HG02970 (cell line): ENCODE measurements around the gene TMEM92.
"Not testable (repeated sequence)": the region's sequence is repeated elsewhere in the genome, so short reads cannot be mapped to it uniquely, and the experiment has no call there.

Experiments
- ATAC-seq: cut with Tn5 transposase; IDR thresholded peaks from one replicate; pipeline ENCODE4 v1.9.1; 2021; ENCODE audit warnings: mild to moderate bottlenecking, moderate library complexity, moderate number of reproducible peaks; ENCODE audit not compliant: unreplicated experiment, low FRiP score

TMEM92 gene

GRCh38 chr17:50292465-50292864 lies 18.2 kb downstream of the TMEM92 start:
- ATAC-seq, result no peak

GRCh38 chr17:50295021-50295420 lies 20.8 kb downstream of the TMEM92 start:
- ATAC-seq, result no peak

GRCh38 chr17:50297407-50297865 lies 23.2 kb downstream of the TMEM92 start:
- no peak for ATAC-seq

DNA sequence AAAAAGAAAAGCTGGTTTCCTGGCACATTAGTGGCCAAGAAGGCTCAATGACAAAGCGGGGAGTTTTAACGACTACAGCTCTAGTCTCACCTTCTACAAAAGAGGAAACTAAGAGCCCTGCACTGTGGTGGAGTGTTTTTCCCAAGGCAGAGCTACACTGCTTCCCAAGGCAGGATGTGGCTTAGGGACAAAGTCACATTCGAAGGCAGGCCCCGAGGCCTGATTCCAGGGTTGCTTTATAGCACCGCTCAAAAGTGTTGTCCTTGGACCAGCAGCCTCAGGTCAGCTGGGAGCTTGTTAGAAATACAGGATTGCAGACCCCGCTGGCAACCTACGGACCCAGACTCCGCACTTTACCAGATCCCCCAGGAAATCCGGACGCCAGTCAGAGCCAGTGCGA lies 23.8 kb downstream of the TMEM92 start:
- no peak for ATAC-seq

DNA sequence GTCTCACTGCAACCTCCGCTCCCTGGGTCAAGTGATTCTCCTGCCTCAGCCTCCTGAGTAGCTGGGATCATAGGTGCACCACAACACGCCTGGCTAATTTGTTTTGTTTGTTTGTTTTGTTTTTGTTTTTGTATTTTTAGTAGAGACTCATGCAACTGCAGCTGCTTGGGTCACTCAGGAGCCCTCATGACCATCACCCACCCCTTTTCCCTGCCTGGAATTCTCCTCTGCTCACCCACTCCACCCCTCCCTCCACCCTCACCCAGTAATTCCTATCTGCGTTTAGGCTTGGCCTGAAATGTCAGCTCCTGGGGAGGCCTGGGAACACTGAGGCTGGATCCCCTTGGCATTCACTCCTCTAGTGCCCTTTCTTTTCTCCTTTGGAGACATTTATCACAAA lies 25.5 kb downstream of the TMEM92 start:
- ATAC-seq, result no peak

DNA sequence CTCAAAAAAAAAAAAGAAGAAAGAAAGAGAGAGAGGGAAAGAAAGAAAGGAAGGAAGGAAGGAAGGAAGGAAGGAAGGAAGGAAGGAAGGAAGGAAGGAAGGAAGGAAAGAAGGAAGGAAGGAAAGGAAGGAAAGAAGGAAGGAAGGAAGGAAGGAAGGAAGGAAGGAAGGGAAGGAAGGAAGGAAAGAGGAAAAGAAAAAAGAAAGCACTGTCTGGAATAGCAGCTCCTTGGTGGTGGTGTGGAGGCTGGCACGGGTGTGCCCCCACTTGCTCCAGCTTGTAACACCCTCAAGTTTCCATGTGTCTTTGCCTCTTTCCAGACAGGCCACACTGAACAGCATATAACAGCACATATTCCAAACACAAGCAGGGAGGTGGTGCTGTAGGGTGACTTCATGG lies 26.6 kb downstream of the TMEM92 start:
- ATAC-seq, result not testable (repeated sequence)

DNA sequence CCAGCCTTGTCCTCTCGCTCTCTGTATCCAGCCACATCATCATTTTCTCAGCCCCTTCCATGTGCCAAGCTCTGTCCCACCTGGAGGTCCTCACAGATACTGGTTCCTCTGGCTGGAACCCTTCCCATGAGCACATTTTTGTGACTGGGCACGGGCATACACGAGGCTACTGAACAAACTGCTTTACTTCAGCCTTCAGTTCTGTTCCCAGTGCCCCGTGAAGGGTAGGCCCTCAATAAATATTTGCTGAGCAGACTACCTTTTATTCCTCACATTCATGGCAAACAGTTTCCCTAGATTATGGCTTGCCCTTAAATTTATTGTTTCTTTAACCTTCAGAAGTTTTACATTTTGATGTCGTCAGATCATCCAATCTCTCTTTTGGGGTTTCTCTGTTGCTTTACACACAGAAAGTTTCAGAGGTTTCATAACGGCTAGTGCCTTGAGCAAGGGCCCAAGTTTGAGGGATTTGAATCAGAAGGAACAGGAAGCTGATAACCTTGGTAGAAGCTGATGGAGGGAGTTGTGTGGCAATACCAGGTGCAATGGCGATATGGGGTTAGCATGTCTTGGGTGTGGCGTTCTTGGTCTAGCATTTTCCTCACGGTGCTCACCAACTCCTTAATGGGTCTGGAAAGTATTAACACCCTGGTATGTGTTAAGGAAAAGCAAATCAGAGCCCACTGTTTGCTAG lies 27.8 kb downstream of the TMEM92 start:
- ATAC-seq, result no peak

GRCh38 chr17:50303051-50303450 lies 28.8 kb downstream of the TMEM92 start:
- no peak for ATAC-seq

- ATAC-seq, result no peak
Measured at GRCh38 chr17:50303596-50303995, 29.3 kb downstream of the TMEM92 start.

DNA sequence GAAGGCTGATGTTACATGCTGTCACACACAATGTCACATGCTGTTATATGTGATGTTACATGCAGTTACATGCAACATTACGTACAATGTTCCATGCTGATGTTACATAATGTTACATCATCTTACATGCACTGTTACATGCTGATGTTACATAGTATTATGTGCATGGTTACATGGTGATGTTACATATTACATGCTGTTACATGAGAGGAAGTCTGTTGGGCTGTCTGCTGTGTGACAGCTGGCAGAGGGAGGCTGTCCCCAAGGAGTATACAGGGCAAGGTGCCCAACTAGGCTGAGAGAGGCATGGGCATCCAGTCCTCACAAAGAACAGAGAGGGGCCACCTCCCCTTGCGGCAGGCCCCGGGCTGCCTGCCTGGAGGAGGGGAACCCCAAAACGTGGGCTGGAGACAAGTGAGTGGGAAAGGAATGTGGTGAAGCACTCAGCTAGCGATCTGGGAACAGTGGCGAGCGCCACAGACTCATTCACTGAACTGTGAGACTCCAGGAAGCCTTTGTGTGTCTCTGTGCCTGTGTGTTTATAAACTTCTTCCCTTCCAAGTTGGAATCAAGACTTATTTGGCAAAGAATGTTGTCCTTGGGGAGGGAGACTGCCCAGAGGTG lies 30.6 kb downstream of the TMEM92 start:
- no peak for ATAC-seq

DNA sequence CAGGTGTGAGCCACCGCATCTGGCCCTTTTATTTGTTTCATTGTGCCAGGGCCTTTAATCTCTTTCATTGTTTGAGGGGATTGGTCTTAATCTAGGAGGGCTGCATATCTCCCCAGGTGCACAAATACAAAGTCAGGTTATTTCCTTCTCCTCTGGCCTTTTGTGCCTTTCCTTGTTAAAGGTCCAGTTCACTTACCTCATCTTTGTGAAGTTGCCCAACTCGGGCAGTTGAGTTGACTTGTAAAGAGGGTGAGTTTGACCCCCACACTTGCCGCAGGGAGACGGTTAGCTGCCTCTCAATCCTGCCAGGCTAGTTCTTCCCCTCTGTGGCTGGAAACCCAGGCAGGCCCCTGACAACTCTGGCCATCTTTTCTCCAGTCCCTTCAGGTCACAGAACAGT lies 33.4 kb downstream of the TMEM92 start:
- no peak for ATAC-seq

DNA sequence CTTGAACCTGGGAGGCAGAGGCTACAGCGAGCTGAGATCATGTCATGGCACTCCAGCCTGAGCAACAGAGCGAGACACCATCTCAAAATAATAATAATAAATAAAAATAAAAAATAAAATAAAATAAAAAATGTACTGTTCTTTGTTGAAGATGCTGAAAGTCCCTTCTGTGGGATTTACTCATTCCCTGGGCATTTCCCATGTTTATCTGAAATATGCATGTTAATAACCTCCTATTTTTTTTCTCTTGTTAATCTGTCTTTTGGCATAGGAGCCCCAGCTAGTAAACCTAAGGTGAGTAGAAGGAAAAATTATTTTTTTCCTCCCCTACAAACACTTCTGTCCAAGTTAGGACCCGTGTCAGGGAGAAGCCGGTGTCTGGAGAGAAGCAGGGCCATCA lies 34.4 kb downstream of the TMEM92 start:
- ATAC-seq, result no peak

GRCh38 chr17:50310455-50311111 lies 36.3 kb downstream of the TMEM92 start:
- ATAC-seq, result no peak

DNA sequence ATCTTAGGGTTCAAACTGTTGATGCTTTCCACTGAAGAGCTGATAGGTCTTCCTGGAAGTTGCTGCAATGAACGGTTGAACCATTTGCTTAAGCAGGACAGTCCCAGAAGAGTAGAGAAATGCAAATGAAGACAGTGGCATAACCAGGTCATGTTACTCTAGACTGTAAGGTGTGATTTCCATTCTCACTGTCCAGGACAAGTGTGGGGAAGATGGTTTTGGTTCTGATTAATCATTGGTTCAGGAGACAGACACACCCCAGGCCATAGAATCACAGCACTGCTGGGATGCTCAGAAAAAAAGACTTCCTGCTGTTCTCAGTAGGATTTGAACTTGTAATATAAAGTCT lies 36.8 kb downstream of the TMEM92 start:
- ATAC-seq, result no peak

DNA sequence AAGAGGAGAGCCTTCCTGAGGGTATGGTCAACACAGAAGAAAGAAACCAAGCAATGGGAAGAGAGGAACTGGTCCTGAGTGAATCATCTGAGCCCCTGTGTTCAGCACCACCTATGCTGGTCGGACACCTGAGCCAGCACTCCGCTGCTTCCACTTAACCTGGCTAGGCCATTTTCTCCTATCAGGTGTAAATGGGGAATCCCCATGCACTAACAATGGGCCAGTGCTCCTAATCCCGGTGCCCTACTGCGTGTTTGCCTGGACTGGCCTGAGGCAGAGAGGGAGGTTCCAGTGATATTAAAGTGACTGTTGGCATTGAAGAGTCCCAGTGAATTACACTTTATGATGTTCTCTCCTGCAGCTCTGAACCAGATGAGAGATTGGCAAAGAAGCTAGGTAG lies 37.2 kb downstream of the TMEM92 start:
- no peak for ATAC-seq

DNA sequence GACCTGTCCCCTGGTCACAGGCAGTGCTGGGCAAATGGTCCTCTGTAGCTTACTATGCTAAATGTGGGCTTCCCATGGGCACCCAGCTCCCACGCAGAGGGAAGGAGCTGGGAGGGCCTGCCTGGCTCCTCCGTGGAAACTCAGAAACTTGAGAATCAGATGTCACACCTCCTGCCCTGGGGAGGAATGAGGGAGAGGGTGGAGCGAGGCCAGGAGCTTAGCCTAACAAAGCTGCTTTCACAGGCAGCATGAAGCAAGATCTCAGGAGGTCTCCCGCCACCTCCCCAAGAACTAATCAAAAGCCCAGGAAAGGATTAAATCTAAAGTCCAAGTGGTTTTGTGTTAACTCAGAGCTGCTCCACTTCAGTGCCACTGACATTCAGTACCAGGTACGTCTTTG lies 38.0 kb downstream of the TMEM92 start:
- no peak for ATAC-seq

DNA sequence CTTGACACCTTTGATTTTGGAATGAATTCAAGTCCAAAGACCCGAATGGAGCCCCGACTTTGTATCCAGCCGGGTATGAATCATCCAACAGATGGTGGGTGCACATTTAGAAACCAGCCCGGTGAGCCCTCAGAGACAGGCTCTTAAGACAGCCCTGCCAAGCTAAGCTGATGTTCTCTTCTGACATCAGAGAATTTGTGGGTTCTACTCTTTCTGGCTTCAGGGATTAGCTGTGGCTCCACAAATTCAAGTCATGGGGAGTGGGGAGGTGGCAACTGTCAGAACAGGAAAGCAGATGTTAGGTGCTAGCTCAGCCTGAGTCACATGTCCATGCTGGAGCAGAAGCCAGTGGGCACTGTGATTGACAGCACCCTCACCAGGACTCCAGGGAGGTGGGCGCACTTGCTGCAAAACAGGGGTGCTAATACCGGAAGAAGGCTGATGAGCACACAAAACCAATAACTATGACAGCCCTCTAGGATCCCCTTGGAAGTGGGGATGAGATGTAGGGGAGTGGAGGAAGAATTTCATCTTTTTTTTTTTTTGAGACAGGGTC lies 40.3 kb downstream of the TMEM92 start:
- ATAC-seq, result no peak

DNA sequence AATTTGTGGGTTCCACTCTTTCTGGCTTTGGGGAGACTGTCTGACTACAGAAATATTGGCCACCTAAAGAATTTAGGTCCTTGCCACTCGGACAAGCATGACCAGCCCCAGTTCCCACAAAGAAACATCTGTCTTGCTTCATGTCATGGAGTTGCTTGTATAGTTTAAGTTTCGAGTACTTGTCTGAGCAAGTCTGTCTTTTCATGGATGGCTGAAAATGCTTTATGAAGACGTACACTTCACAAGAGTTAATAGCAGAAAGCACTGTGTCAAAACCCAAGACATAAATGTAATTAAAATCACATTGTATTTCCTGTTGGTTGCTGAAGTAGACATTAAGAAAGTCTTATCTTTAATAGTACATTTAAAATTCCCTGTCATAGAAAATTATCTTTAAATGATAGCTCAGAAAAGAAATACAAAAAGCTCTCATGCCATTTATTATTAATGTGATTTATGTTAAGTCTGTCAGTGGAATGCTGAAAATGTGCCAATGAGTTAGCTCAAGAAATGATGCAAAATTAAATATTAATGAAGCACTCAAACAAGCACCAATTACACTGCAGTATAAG lies 41.8 kb downstream of the TMEM92 start:
- no peak for ATAC-seq

DNA sequence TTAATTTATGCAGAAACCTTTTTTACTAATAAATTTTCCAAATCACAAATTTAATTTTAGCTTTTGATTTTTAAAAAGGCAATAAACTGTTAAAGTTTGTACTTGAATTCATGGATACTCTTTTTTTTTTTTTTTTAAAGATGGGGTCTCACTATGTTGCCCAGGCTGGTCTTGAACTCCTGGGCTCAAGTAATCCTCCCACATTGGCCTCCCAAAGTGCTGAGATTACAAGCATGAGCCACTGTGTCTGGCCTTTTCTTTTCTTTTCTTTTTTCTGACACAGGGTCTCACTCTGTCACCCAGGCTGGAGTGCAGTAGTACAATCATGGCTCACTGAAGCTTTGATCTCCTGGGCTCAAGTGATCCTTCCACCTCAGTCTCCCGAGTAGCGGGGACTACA lies 42.4 kb downstream of the TMEM92 start:
- ATAC-seq, result not testable (repeated sequence)

GRCh38 chr17:50317121-50317520 lies 42.9 kb downstream of the TMEM92 start:
- no peak for ATAC-seq
